HEK293 (cell line): ENCODE results near the gene GIGYF1.

ENCODE experiments used
- EGR2 ChIP-seq: fragments of 450-650 bp; formaldehyde crosslinking; IDR thresholded peaks from 2 replicates; pipeline ENCODE4 v1.5.1; 2016; ENCODE audit warnings: low read depth, missing biosample characterization, missing genetic modification characterization
- KLF1 ChIP-seq: fragments of 450-650 bp; formaldehyde crosslinking; IDR thresholded peaks from 2 replicates; pipeline ENCODE4 v1.5.1; 2016; ENCODE audit warnings: missing biosample characterization, missing genetic modification characterization
- MEIS1 ChIP-seq: sonication (generic); formaldehyde crosslinking; IDR thresholded peaks from 2 replicates; pipeline ENCODE4 v1.8.1; 2022; ENCODE audit warnings: missing genetic modification reagents, mild to moderate bottlenecking, borderline replicate concordance
- SCRT2 ChIP-seq: fragments of 450-650 bp; formaldehyde crosslinking; IDR thresholded peaks from 2 replicates; pipeline ENCODE4 v1.5.1; 2016; ENCODE audit warnings: missing biosample characterization, missing genetic modification characterization
- TRIM28 ChIP-seq: IDR thresholded peaks from 2 replicates; pipeline ENCODE4 v1.6.1; 2011; ENCODE audit warnings: low read length, control low read depth, borderline replicate concordance
- WT1 ChIP-seq: fragments of 450-650 bp; formaldehyde crosslinking; IDR thresholded peaks from 2 replicates; pipeline ENCODE4 v1.5.1; 2016; ENCODE audit warnings: missing biosample characterization, missing genetic modification characterization
- ZBTB21 ChIP-seq: fragments of 450-650 bp; formaldehyde crosslinking; IDR thresholded peaks from 2 replicates; pipeline ENCODE4 v1.5.1; 2017; ENCODE audit warnings: missing biosample characterization, missing genetic modification characterization
- ZEB2 ChIP-seq: fragments of 450-650 bp; formaldehyde crosslinking; IDR thresholded peaks from 2 replicates; pipeline ENCODE4 v1.5.1; 2016; ENCODE audit warnings: missing biosample characterization, missing genetic modification characterization
- ZFHX2 ChIP-seq: fragments of 450-650 bp; formaldehyde crosslinking; conservative IDR thresholded peaks from 2 replicates; pipeline ENCODE4 v1.5.1; 2016; ENCODE audit warnings: missing biosample characterization, missing genetic modification characterization
- ZNF132 ChIP-seq: fragments of 450-650 bp; formaldehyde crosslinking; IDR thresholded peaks from 2 replicates; pipeline ENCODE4 v1.5.1; 2017; ENCODE audit warnings: missing biosample characterization, missing genetic modification characterization, borderline replicate concordance
- ZNF174 ChIP-seq: fragments of 450-650 bp; formaldehyde crosslinking; IDR thresholded peaks from 2 replicates; pipeline ENCODE4 v1.5.0; 2017; ENCODE audit warnings: missing biosample characterization, mild to moderate bottlenecking, missing genetic modification characterization
- ZNF248 ChIP-seq: fragments of 450-650 bp; formaldehyde crosslinking; IDR thresholded peaks from 2 replicates; pipeline ENCODE4 v1.5.1; 2017; ENCODE audit warnings: missing biosample characterization, missing genetic modification characterization
- ZNF341 ChIP-seq: fragments of 450-650 bp; formaldehyde crosslinking; IDR thresholded peaks from 2 replicates; pipeline ENCODE4; 2016; ENCODE audit warnings: low read depth, missing biosample characterization, missing genetic modification characterization
- ZNF629 ChIP-seq: fragments of 450-650 bp; formaldehyde crosslinking; IDR thresholded peaks from 2 replicates; pipeline ENCODE4 v1.5.1; 2017; ENCODE audit warnings: missing biosample characterization, missing genetic modification characterization
- ZNF776 ChIP-seq: fragments of 450-650 bp; formaldehyde crosslinking; IDR thresholded peaks from 2 replicates; pipeline ENCODE4 v1.5.0; 2017; ENCODE audit warnings: missing biosample characterization, missing genetic modification characterization, borderline replicate concordance
- ZNF843 ChIP-seq: fragments of 450-650 bp; formaldehyde crosslinking; IDR thresholded peaks from 2 replicates; pipeline ENCODE4 v1.5.1; 2016; ENCODE audit warnings: missing biosample characterization, missing genetic modification characterization
- ZSCAN30 ChIP-seq: fragments of 450-650 bp; IDR thresholded peaks from 2 replicates; pipeline ENCODE4 v1.5.1; 2018; ENCODE audit warnings: missing biosample characterization, mild to moderate bottlenecking, missing genetic modification characterization, moderate library complexity
- TF ChIP-seq, protein P1 (sequence below): fragments of 450-650 bp; formaldehyde crosslinking; IDR thresholded peaks from 2 replicates; pipeline ENCODE4 v1.5.1; 2016; ENCODE audit warnings: missing biosample characterization, missing genetic modification characterization
- TF ChIP-seq, protein P2 (sequence below): fragments of 450-650 bp; formaldehyde crosslinking; IDR thresholded peaks from 2 replicates; pipeline ENCODE4 v1.5.1; 2016; ENCODE audit warnings: missing biosample characterization, missing genetic modification characterization
- TF ChIP-seq, protein P3 (sequence below): fragments of 450-650 bp; formaldehyde crosslinking; IDR thresholded peaks from 2 replicates; pipeline ENCODE4 v1.5.1; 2016; ENCODE audit warnings: missing biosample characterization, missing genetic modification characterization, low read depth
- TF ChIP-seq, protein P4 (sequence below): fragments of 450-650 bp; formaldehyde crosslinking; IDR thresholded peaks from 2 replicates; pipeline ENCODE4 v1.5.0; 2017; ENCODE audit warnings: missing biosample characterization, missing genetic modification characterization, borderline replicate concordance
- TF ChIP-seq, protein P5 (sequence below): fragments of 450-650 bp; formaldehyde crosslinking; IDR thresholded peaks from 2 replicates; pipeline ENCODE4 v1.5.1; 2016; ENCODE audit warnings: missing biosample characterization, missing genetic modification characterization, borderline replicate concordance
- TF ChIP-seq, protein P6 (sequence below): fragments of 450-650 bp; IDR thresholded peaks from 2 replicates; pipeline ENCODE4 v1.5.1; 2018; ENCODE audit warnings: missing biosample characterization, mild to moderate bottlenecking, missing genetic modification characterization

GIGYF1 gene

DNA sequence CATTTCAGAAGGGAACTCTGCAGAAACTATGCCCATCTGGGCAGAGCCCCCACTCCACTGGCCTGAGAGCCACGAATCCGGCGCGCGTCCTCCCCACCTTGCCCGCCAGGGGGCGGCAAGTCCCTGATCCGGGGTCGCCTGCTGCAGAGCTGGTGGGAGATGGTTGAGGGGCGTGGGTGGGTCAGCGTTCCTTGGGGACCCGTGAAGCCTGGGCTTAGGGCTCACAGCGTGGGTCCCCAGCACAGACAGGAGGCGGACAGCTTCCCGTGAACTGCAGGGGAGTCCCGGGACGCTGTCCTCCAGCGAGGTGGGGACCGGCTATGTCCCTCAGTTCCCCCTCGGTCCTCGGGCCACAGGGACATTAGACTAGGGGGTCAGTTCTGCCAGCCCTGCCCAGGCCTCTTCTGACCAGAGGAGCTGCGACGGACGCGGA, 11.3 kb upstream of the GIGYF1 start (continued):
- TF ChIP-seq, protein P1, sequence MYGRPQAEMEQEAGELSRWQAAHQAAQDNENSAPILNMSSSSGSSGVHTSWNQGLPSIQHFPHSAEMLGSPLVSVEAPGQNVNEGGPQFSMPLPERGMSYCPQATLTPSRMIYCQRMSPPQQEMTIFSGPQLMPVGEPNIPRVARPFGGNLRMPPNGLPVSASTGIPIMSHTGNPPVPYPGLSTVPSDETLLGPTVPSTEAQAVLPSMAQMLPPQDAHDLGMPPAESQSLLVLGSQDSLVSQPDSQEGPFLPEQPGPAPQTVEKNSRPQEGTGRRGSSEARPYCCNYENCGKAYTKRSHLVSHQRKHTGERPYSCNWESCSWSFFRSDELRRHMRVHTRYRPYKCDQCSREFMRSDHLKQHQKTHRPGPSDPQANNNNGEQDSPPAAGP (tag by site-specific recombination), result peak; percentile 56; the same call in 1 of the 2 replicates
- TF ChIP-seq EGR2 (tag by site-specific recombination), result peak; percentile 85
- peak; percentile 95 for TF ChIP-seq ZFHX2 (tag by site-specific recombination)
- no peak for TF ChIP-seq ZEB2 (tag by site-specific recombination)
- TF ChIP-seq ZSCAN30 (tag by site-specific recombination), result no peak
- TF ChIP-seq ZNF174, result no peak
- TF ChIP-seq, protein P2, sequence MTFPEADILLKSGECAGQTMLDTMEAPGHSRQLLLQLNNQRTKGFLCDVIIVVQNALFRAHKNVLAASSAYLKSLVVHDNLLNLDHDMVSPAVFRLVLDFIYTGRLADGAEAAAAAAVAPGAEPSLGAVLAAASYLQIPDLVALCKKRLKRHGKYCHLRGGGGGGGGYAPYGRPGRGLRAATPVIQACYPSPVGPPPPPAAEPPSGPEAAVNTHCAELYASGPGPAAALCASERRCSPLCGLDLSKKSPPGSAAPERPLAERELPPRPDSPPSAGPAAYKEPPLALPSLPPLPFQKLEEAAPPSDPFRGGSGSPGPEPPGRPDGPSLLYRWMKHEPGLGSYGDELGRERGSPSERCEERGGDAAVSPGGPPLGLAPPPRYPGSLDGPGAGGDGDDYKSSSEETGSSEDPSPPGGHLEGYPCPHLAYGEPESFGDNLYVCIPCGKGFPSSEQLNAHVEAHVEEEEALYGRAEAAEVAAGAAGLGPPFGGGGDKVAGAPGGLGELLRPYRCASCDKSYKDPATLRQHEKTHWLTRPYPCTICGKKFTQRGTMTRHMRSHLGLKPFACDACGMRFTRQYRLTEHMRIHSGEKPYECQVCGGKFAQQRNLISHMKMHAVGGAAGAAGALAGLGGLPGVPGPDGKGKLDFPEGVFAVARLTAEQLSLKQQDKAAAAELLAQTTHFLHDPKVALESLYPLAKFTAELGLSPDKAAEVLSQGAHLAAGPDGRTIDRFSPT, result no peak; the same call in 1 of the 2 replicates
- TF ChIP-seq SCRT2 (tag by site-specific recombination), result no peak
- no peak for TF ChIP-seq ZNF132 (tag by site-specific recombination)
- TF ChIP-seq WT1 (tag by site-specific recombination), result peak; percentile 45; the same call in 1 of the 2 replicates
- TF ChIP-seq MEIS1, result no peak
- no peak for TF ChIP-seq ZBTB21 (tag by site-specific recombination)
- TF ChIP-seq, protein P3, sequence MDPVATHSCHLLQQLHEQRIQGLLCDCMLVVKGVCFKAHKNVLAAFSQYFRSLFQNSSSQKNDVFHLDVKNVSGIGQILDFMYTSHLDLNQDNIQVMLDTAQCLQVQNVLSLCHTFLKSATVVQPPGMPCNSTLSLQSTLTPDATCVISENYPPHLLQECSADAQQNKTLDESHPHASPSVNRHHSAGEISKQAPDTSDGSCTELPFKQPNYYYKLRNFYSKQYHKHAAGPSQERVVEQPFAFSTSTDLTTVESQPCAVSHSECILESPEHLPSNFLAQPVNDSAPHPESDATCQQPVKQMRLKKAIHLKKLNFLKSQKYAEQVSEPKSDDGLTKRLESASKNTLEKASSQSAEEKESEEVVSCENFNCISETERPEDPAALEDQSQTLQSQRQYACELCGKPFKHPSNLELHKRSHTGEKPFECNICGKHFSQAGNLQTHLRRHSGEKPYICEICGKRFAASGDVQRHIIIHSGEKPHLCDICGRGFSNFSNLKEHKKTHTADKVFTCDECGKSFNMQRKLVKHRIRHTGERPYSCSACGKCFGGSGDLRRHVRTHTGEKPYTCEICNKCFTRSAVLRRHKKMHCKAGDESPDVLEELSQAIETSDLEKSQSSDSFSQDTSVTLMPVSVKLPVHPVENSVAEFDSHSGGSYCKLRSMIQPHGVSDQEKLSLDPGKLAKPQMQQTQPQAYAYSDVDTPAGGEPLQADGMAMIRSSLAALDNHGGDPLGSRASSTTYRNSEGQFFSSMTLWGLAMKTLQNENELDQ (tag by site-specific recombination), result no peak
- no peak for TF ChIP-seq ZNF248 (tag by site-specific recombination)
- no peak; the same call in 1 of the 2 replicates for TF ChIP-seq ZNF843 (tag by site-specific recombination)
- TF ChIP-seq, protein P4, sequence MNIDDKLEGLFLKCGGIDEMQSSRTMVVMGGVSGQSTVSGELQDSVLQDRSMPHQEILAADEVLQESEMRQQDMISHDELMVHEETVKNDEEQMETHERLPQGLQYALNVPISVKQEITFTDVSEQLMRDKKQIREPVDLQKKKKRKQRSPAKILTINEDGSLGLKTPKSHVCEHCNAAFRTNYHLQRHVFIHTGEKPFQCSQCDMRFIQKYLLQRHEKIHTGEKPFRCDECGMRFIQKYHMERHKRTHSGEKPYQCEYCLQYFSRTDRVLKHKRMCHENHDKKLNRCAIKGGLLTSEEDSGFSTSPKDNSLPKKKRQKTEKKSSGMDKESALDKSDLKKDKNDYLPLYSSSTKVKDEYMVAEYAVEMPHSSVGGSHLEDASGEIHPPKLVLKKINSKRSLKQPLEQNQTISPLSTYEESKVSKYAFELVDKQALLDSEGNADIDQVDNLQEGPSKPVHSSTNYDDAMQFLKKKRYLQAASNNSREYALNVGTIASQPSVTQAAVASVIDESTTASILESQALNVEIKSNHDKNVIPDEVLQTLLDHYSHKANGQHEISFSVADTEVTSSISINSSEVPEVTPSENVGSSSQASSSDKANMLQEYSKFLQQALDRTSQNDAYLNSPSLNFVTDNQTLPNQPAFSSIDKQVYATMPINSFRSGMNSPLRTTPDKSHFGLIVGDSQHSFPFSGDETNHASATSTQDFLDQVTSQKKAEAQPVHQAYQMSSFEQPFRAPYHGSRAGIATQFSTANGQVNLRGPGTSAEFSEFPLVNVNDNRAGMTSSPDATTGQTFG (tag by site-specific recombination), result no peak
- TF ChIP-seq, protein P5, sequence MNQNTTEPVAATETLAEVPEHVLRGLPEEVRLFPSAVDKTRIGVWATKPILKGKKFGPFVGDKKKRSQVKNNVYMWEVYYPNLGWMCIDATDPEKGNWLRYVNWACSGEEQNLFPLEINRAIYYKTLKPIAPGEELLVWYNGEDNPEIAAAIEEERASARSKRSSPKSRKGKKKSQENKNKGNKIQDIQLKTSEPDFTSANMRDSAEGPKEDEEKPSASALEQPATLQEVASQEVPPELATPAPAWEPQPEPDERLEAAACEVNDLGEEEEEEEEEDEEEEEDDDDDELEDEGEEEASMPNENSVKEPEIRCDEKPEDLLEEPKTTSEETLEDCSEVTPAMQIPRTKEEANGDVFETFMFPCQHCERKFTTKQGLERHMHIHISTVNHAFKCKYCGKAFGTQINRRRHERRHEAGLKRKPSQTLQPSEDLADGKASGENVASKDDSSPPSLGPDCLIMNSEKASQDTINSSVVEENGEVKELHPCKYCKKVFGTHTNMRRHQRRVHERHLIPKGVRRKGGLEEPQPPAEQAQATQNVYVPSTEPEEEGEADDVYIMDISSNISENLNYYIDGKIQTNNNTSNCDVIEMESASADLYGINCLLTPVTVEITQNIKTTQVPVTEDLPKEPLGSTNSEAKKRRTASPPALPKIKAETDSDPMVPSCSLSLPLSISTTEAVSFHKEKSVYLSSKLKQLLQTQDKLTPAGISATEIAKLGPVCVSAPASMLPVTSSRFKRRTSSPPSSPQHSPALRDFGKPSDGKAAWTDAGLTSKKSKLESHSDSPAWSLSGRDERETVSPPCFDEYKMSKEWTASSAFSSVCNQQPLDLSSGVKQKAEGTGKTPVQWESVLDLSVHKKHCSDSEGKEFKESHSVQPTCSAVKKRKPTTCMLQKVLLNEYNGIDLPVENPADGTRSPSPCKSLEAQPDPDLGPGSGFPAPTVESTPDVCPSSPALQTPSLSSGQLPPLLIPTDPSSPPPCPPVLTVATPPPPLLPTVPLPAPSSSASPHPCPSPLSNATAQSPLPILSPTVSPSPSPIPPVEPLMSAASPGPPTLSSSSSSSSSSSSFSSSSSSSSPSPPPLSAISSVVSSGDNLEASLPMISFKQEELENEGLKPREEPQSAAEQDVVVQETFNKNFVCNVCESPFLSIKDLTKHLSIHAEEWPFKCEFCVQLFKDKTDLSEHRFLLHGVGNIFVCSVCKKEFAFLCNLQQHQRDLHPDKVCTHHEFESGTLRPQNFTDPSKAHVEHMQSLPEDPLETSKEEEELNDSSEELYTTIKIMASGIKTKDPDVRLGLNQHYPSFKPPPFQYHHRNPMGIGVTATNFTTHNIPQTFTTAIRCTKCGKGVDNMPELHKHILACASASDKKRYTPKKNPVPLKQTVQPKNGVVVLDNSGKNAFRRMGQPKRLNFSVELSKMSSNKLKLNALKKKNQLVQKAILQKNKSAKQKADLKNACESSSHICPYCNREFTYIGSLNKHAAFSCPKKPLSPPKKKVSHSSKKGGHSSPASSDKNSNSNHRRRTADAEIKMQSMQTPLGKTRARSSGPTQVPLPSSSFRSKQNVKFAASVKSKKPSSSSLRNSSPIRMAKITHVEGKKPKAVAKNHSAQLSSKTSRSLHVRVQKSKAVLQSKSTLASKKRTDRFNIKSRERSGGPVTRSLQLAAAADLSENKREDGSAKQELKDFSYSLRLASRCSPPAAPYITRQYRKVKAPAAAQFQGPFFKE (tag by site-specific recombination), result no peak
- no peak for TF ChIP-seq ZNF629 (tag by site-specific recombination)
- TF ChIP-seq ZNF776 (tag by site-specific recombination), result no peak
- peak; percentile 30 for TF ChIP-seq KLF1 (tag by site-specific recombination)
- TF ChIP-seq, protein P6, sequence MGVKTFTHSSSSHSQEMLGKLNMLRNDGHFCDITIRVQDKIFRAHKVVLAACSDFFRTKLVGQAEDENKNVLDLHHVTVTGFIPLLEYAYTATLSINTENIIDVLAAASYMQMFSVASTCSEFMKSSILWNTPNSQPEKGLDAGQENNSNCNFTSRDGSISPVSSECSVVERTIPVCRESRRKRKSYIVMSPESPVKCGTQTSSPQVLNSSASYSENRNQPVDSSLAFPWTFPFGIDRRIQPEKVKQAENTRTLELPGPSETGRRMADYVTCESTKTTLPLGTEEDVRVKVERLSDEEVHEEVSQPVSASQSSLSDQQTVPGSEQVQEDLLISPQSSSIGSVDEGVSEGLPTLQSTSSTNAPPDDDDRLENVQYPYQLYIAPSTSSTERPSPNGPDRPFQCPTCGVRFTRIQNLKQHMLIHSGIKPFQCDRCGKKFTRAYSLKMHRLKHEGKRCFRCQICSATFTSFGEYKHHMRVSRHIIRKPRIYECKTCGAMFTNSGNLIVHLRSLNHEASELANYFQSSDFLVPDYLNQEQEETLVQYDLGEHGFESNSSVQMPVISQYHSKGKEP (tag by site-specific recombination), result no peak
- no peak for TF ChIP-seq TRIM28
- TF ChIP-seq ZNF341 (tag by site-specific recombination), result no peak
